ENCODE measurements around the gene AIG1.
"Not testable (repeated sequence)": the region's sequence is repeated elsewhere in the genome, so short reads cannot be mapped to it uniquely, and the experiment has no call there.

AIG1 gene

DNA sequence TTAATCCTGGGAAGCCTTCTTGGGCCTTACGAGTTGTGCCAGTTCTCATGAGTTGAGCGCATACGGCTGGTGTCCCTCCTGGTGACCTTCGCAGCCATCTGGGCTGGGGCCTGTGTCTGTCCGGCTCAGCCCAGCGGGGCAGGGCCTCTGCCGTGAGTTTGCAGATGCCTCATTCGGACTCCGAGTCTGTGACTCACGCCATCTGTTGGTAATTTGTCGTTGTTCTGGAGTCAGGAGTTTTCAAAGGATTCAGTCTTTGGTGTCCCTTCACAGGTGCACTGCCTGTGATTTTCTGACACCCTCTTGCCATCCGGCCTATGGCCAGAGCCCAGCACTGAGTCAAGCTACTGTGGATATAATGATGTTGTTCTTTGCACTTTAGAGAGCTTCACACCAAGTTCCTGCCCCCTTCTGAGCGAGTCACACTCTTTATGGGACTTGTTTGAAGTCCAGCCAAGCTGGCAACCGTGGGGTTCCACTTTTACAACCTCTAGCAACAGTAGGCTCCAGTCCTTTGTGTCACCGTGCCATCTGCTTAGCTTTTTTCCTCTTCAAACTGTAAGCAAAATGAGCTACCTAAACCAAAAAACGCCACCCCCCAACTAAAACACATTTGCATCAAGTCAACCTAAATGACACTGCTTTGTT lies 175.6 kb downstream of the AIG1 start:
- DNase-seq (ENCODE audit: low read depth) = no peak

DNA sequence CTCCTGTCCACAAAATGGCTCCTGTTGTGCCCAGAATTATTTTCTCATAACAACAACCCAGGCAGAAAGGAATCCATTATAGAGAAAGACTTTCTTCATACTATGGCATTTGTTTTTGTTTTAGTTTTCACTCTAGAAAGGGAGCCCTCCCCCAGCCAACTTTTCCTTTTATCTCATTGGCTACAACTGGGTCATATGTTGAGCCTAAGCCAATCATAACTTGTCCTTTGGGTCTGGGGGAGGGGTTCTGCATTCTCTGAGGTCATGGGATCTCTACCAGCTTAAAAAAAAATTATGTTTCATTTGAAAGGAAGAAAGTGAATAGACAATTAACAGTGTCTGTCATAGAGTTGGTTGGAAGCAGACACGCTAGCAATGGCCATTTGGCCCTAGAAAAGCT lies 177.6 kb downstream of the AIG1 start:
- no peak for DNase-seq (ENCODE audit: low read depth)

DNA sequence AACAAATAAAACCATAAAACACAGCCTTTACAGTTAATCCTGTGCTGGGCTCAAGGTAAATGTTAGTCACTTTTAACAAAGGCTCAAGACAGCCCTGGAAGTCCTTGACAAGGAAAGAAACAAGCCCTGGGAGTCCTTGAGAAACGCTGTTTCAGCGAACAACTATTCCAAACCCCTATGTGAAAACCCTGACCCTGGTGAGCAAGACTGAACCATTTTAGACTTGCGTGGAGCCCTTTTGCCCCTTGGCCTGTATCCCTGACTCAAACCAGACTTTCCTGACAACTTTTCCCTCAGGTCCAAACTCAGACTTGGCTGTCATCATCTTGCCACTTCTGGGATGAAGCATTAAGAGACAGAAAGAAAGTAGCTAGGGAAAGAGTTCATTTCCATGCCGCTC lies 180.4 kb downstream of the AIG1 start:
- no peak for DNase-seq (ENCODE audit: low read depth)

DNA sequence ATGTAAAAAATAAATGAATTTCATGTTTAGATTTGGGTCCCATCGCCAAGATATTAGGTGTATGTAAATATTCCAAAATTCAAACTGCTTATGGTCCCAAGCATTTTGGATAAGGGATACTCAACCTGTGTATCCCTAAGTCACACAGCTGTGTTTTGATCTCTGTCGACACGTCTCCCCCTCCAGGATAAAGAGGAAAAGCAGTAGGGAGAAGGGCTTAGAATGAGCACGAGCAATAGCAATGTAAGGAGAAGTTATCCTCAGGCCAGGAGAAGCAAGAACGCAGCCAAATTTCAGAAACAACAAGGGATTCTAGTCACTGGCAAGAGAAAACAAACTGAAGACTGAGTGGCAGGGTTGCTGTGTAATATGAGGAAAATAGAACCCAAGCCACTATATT lies 181.2 kb downstream of the AIG1 start:
- DNase-seq (ENCODE audit: low read depth) = no peak

DNA sequence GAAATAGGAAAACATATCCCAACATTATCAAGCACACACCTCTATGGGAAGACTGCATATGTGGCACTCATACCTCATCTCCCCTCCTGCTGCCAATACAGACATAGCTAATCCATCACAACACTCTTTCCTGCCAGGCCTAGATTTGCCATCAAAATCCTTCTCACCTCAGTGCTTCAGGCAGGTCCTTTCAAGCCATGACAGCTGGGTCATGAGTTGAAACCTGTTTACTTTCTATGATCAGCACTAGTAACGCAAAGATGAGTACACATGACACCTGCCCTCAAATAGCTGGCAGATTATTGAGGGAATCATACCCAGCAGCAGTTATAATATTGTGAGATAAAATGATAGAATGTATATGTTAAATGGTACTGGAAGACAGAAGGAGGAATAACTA lies 183.1 kb downstream of the AIG1 start:
- no peak for DNase-seq (ENCODE audit: low read depth)

DNA sequence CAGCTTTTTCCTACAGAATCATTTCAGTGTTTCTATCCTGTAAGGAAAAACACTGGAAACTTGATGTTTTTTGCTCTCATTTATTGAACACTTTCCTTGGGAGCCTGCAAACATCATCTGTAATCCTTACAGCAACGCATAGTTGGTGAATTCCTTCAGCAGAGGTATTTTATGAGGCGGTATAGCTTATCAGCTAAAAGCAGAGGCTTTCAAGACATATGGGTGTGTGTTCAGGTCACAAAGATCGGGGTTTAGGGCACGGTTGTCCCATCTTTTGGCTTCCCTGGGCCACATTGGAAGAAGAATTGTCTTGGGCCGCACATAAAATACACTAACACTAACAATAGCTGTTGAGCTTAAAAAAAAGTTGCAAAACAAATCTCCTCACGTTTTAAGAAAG lies 185.0 kb downstream of the AIG1 start:
- no peak for DNase-seq (ENCODE audit: low read depth)

DNA sequence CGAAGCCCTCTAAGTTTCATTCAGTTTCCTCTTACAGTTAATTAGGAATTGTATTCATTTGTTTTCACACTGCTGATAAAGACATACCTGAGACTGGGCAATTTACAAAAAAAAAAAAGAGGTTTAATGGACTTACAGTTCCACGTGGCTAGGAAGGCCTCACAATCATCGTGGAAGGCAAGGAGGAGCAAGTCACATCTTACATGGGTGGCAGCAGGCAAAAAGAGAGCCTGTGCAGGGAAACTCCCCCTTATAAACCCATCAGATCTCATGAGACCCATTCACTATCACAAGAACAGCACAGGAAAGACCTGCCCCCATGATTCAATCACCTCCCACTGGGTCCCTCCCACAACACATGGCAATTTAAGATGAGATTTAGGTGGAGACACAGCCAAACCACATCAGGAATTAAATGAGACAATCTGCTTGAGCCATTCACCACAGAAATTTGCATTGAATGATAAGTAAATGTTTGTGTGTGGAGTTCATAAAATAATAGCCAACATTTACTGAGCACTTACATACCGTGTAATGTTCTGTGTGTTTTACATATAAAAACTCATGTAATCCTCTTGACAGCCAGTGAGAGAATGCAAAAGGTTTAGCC lies 185.6 kb downstream of the AIG1 start:
- DNase-seq (ENCODE audit: low read depth) = not testable (repeated sequence)

DNA sequence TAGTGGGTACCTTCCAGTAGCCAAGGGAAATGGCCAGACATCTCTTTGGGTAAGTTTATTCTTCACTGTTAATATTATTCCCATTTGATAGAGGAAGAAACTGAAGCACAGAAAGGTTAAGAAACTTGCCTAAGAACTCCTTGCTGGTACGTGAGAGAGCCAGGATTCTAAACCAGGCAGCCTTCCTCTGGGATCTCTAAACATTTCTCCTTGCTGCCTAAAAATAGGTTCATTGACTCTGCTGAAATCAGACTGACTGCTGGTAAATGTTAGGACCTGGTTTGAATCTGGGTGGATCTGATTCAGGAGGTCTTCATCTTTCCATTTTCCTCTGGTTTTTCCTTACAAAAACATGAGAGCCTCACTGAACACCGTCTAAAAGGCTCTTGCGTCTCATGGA lies 186.9 kb downstream of the AIG1 start:
- DNase-seq (ENCODE audit: low read depth) = no peak

DNA sequence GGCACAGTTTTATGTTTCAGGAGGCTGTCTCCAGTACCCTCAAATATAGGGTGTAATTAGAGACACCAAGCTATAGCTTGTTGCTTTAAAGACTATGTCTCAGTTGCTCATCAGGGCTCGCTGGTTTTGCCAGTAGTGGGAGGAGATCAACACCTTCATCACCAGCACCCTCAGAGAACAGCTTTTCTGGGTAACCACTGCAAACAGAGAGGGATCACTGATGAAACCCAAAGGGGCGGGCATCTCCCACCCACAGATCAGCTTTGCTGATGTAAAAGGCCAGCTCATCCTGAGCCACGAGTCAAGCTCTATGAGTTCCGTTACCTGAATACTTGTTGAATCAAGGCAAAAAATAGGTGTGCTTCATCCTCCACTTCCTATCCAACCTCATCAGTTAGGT lies 187.7 kb downstream of the AIG1 start:
- peak; percentile 21 for DNase-seq (ENCODE audit: low read depth)

DNA sequence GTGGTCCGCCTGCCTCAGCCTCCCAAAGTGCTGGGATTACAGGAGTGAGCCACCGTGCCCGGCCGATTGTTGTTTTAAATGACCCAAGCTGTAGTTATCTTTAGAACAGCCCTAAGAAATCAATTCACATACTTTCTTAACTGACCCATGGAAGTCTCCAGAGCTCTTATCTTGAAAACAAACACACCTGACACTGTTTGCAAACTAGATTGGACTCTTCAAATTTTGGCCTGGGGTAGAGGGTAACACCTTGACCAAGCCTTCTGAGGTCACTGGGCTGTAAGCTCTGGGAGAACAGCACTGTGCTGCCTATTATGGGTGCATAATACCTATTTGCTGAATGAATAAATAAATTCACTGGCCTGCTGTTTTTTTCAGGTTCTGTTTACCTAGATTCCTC lies 190.6 kb downstream of the AIG1 start:
- DNase-seq (ENCODE audit: low read depth) = no peak

DNA sequence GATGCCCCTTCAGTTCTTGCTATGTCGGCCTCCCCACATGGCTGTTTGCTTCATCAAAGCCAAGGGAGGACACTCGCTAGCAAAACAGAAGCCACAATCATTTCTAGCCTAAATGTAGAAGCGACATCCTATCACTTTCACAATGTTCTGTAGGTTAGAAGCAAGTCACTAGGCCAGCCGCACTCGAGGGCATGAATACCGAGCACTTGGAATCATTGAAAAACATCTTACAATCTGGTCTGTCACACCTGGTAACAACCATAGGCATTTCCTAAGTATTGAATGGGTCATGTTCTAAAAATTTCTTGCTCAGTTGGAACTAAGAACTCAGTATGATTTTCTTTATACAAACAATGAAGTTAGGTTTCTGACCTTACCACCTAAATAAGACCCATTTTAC lies 192.3 kb downstream of the AIG1 start:
- DNase-seq (ENCODE audit: low read depth) = no peak

DNA sequence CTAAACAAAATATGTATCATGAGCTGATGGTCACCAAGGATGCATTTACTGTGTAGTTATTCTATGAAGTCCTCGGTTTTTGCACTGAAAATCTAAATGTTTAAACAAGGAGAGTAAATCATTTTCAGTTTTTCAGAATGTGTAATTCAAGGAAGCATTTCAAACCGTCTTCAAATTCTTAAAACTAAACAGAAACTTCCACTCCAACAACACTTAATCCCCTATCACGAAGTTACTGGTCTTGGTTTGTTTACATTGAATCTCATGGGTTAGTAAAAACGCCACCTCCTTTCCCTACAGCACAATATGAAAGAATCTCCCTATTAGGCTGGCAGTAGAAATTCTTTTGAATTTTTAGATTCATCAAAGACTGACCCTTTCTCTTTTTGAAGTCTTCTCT lies 192.9 kb downstream of the AIG1 start:
- DNase-seq (ENCODE audit: low read depth) = no peak

DNA sequence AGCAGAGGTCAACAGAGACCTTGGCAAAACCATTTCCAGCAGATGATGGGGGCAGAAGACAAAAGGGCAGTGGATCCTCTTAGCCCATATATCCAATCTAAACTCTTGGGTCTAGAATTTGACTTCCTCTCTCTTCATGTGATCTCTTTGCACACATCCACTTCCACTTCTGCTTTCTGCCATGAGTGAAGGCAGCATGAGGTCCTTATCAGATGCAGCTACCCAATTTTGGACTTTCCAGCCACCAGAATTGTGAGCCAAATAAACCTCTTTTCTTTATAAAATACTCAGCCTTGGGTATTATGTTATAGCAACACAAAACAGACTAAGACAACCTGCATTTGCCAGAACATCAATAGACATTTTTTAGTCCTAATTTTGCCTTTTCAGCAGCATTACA lies 198.3 kb downstream of the AIG1 start:
- DNase-seq (ENCODE audit: low read depth) = no peak

DNA sequence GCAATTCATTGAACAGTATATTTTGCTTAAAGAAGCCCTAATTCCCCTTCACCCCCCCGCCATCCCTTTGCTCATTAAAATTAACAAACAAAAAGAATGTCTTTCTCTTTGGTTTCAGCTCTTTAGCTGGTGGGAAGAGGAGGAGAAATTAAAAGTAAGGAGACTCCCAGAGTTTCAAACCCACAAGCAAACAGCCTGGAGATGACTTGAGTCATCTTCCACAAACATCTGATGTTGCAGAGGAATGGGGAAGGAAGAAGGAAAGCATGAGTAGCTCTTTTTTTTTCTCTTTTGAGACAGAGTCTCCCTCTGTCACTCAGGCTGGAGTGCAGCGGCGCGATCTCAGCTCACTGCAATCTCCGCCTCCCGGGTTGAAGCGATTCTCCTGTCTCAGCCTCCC lies 200.2 kb downstream of the AIG1 start:
- DNase-seq (ENCODE audit: low read depth) = no peak

DNA sequence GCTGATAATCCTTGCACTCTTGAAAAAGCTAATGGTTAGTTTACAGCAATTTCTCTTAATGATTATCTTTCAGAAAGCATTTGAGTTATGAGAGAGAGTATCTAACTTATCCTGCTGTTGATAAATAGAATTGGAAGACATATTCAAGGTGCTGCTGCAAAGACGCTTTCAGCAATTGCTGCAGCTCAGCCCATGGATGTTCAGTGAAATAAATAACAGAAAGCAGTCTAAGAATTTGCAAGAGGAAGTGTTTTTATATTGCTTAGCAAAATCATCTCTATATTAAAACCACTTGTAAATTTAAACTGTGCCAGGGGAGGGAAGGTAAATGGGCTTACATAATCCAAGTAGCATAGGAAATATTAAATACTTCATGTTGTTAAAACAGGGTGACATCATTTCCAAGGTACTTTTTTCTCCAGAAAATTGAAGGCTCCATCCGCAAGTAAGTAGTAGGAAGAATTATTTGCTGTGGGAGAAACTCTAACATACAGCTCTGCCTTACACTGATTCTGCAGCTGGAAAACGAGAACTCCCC lies 201.3 kb downstream of the AIG1 start:
- no peak for DNase-seq (ENCODE audit: low read depth)

DNA sequence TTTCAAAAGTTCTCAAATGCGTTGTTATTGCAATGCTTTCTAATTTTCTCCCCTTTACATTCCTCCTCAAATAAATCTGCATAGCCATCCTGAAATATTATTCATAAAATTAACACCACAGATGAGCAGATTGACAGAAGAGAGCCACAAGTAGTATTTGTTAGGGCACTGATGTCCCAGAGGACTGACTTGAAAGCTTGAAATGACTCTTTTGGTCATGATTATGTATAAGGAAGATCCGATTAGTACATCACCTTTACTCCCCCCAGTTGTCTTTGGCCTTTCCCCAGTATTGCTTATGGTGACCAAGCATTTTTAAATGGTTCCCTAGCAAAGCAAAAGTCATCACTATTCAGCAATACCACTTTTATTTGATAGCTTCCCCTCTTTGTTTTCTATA lies 202.2 kb downstream of the AIG1 start:
- no peak for DNase-seq (ENCODE audit: low read depth)

DNA sequence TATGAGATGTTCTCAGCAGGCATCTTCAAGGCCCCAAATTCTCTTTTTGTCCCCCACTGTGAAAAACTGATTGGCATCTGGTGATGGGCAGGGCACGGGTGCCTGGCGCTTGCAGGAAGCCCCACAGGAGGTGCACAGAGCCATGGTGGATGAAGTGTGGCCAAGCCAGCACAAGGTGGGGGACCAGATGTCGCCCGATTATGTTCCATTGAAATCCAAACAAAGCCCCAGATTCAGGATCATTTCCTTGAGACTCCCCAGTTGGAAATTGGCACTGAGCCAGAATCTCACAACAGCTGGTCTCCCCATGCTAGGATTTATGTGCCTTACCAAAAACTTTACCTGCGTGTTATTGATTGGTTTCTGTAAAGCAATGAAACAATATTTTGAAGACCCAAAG lies 203.7 kb downstream of the AIG1 start:
- DNase-seq (ENCODE audit: low read depth) = no peak

DNA sequence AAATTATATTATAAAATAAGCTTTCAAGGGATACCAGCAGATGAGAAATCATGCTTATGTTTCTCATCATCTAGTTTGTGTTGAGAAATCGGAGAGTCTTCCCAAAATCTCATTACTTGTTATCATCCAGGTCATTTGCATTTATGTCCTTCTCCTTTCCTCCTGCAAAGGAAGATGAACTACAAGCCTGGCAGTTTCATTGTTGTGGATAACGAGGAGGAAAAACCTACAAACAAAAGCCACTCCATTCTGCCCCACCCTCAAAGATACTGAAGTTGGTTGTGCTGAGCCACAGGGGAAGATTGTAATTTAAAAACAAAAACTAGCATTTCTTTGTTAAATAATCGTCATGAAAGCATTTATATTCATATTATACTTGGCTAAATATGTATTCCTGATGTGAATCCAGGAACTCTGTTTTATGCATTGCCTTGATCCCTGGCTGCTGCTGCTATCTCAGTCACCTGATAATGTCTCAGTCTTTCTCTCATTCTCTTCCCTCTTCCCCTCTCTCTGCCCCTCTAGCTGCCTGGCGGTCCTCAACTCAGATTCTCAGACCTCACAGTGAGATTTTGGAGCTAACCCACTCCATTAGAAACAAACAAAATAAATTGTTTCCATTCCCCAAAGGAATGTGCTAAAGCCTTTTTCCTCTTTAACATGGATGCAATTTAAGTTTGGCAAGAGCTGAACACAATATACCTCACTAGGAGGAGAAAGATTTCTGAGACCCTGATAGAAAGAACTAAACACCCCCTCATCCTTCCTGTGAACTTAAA lies 204.5 kb downstream of the AIG1 start:
- DNase-seq (ENCODE audit: low read depth) = no peak

DNA sequence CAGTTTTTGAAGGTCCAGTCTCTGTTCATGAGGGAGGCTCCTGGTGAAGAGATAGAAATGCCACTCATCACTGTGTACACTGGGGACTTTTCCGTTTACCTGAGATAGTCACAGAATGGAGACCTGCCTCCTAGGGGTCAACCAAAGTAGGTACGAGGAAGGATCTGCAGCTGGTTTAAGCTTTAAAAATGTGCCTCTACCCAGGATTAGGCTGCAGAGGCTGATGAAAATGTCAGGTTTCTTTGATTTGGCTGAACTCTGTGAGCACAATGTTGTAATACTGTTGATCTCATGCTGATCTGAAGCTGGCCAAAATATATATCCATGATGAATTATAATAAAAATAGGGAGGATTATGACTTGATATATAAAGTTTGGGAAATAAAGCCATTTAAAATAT lies 207.1 kb downstream of the AIG1 start:
- no peak for DNase-seq (ENCODE audit: low read depth)

DNA sequence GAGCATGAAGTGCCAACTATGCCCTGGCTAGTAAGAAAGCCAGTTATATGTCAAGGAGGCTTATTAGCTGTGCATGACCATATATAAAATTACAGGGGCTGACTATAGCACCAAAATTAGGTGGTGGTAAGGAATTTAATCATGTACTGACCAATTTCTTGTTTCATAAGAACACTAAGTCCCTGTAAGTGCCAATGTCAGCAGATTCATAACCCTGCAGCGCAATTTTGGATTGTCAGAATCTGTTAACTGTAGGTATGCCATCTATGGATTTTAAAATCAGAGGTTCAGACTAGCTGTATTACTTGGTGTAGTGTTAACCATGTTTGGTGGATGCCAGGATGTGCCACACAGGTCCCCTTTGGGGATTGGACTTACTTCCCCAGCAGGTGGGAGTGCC lies 207.8 kb downstream of the AIG1 start:
- no peak for DNase-seq (ENCODE audit: low read depth)

DNA sequence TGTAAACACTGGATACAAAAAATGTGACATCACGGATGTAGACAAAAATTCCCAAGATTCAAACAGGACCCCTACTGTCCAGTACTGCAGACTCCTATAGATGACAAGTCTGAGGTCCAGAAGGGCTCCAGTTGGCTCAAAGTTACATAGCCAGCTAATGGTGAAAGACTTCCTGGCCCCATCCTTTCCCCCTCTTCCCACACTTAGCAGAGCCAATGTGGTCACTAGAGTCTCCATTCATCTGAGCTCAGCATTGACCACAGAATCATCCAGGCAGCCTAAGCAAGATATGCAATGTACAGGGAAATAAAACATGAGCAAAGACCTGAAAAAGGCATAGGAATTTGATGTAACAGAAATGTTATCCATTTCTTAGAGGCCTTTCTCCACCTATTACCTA lies 209.3 kb downstream of the AIG1 start:
- no peak for DNase-seq (ENCODE audit: low read depth)

DNA sequence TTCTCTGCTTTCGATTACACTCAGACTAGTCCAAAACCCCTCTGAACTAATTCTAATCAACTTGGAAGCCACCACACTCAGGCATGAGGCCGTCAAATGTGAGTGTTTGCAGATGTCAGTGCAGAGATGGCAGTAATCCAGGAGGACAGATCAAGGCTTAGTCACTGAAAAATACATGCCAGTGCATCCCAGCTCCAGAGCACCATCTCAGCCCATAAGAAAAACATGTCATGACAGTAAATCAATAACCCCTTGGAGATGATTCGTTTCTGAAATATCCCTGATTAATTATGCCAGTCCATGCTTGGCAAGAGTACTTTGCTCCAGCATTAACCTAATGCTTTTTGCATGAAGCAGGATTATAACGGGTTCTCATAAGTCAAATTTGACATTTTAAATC lies 210.3 kb downstream of the AIG1 start:
- no peak for DNase-seq (ENCODE audit: low read depth)

DNA sequence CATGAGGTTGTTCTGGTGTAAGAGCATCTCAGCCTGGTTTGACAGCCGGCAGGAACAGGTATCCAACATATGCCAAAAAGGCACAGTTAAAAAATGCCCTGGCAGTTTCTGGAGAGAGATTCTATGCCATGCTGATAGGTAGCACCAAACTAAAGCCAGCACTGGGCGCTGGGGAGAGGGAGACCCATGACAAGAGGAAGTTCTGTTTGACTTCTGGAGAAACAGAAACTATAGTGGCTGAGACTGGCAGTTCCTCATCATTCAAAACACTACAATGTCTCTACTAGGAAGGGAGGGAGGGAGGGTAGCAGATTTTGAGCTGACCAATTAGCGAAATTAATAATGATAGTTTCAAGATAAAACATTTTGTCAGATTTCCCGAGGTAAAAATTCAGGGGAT lies 215.7 kb downstream of the AIG1 start:
- no peak for DNase-seq (ENCODE audit: low read depth)
